K562 (cell line): ENCODE data around the gene S100A4. TPM values are rescaled to one million over a fixed set of nuclear protein-coding genes. Genes with fewer than 3 reads are reported as not detected.

Experiments used
- AFF1 ChIP-seq, 2 experiments: fragments of 450-650 bp; IDR thresholded peaks; 2 replicates each; pipeline ENCODE4 v1.6.1; 2018; ENCODE audit warnings: mild to moderate bottlenecking in 2 of 2, low read depth in 1 of 2; ENCODE audit not compliant: partially characterized antibody in 2 of 2
- AFF4 ChIP-seq: sonication (generic); formaldehyde crosslinking; IDR thresholded peaks from 2 replicates; pipeline ENCODE4 v1.8.0; 2023; ENCODE audit warnings: mild to moderate bottlenecking, missing genetic modification reagents
- BACH1 ChIP-seq: fragments of 200-800 bp; sonication (Bioruptor generic); IDR thresholded peaks from 2 replicates; pipeline ENCODE4 v1.6.1; 2016; ENCODE audit warnings: missing genetic modification characterization, missing compliant biosample characterization
- DACH1 ChIP-seq: fragments of 450-650 bp; IDR thresholded peaks from 2 replicates; pipeline ENCODE4 v1.6.1; 2018; ENCODE audit not compliant: partially characterized antibody
- DIDO1 ChIP-seq: fragments of 450-650 bp; IDR thresholded peaks from 2 replicates; pipeline ENCODE4 v1.6.1; 2016; ENCODE audit warnings: low read depth, missing biosample characterization, missing genetic modification characterization
- HDGF ChIP-seq: fragments of 450-650 bp; IDR thresholded peaks from 2 replicates; pipeline ENCODE4 v1.6.1; 2016
- JUNB ChIP-seq: fragments of 450-650 bp; formaldehyde crosslinking; conservative IDR thresholded peaks from 2 replicates; pipeline ENCODE4 v1.4.0; 2020; ENCODE audit warnings: mild to moderate bottlenecking
- LCOR ChIP-seq: sonication (generic); formaldehyde crosslinking; IDR thresholded peaks from 2 replicates; pipeline ENCODE4 v1.8.0; 2022; ENCODE audit warnings: mild to moderate bottlenecking, missing genetic modification reagents
- MYC ChIP-seq, 2 experiments: fragments of 250-450 bp in 1 of 2; sonication (Bioruptor Pico) in 1 of 2; IDR thresholded peaks; 2 replicates each; pipeline versions ENCODE4 v1.5.1 to v1.6.1; 2012 to 2021; ENCODE audit warnings: low read depth in 2 of 2, borderline replicate concordance in 1 of 2, improper control_type of control experiment in 1 of 2, low read length in 1 of 2, mild to moderate bottlenecking in 1 of 2, moderate library complexity in 1 of 2
- RCOR1 ChIP-seq, 2 experiments: IDR thresholded peaks; 2 replicates each; pipeline ENCODE4 v1.6.1; 2012; ENCODE audit warnings: low read depth in 2 of 2, low read length in 2 of 2, borderline replicate concordance in 1 of 2, improper control_type of control experiment in 1 of 2
- SETDB1 ChIP-seq: IDR thresholded peaks from one replicate; pipeline ENCODE4 v1.6.1; 2012; ENCODE audit warnings: low read length, control low read depth, inconsistent platforms
- TBL1XR1 ChIP-seq, 2 experiments: IDR thresholded peaks; 2 replicates each; pipeline ENCODE4 v1.6.1; 2012; ENCODE audit warnings: improper control_type of control experiment in 2 of 2, low read length in 2 of 2, mild to moderate bottlenecking in 1 of 2
- USF1 ChIP-seq: sonication (generic); formaldehyde crosslinking; IDR thresholded peaks from 2 replicates; pipeline ENCODE4 v1.9.0; 2022; ENCODE audit warnings: mild to moderate bottlenecking, missing genetic modification reagents
- ZBTB26 ChIP-seq: fragments of 450-650 bp; formaldehyde crosslinking; IDR thresholded peaks from 2 replicates; pipeline ENCODE4 v1.4.0; 2022; ENCODE audit warnings: missing genetic modification characterization
- ZBTB7A ChIP-seq: IDR thresholded peaks from 2 replicates; pipeline ENCODE4 v1.6.1; 2011; ENCODE audit warnings: low read depth, mild to moderate bottlenecking, low read length, moderate library complexity, borderline replicate concordance; ENCODE audit not compliant: control insufficient read depth
- polyA plus RNA-seq, 8 experiments: library from polyadenylated mRNA; depleted of rRNA in 4 of 8; stranded (reverse) in 5 of 8; unstranded in 3 of 8; fragments of >200 nt; fragmentation: Nextera tagmentation in 2 of 8; fragmentation: Illumina TruSeq in 1 of 8; extraction: Ambion mirVana in 2 of 8; extraction: Trizol in 1 of 8; gene quantifications; 2 replicates each; pipeline versions ENCODE4 v1.2.1 to v1.2.3, GENCODE V29; 2011 to 2014; ENCODE audit warnings: inconsistent platforms in 1 of 8, missing spikeins in 1 of 8
- total RNA-seq, 7 experiments: library from RNA; depleted of rRNA in 6 of 7; stranded (reverse); fragments of >200 nt in 6 of 7; fragmentation: Illumina TruSeq in 2 of 7; extraction: Trizol in 2 of 7; gene quantifications; 2 replicates each; pipeline versions ENCODE4 v1.2.1 to v1.2.3, GENCODE V29; 2011 to 2021; ENCODE audit warnings: low replicate concordance in 1 of 7

The S100A4 gene
- total and polyA plus RNA-seq, 9 of the 15 experiments (the other 6 are each of a cell fraction or from before 2014, with no cell fraction given), result 3.7 to 20.1 (median 11.2) TPM

GRCh38 chr1:153566414-153567371 lies 21.1 kb upstream of the S100A4 start (continued):
- TF ChIP-seq TBL1XR1 (IDR thresholded peaks at IDR 0.05; ENCODE audit: low read length in 2 of 2) (peak; percentile 21 to 33; a peak in 1 of 4 replicates), SETDB1 (no peak), LCOR (CRISPR knock-in tag) (peak; percentile 85), DACH1 (peak; percentile 95), DIDO1 (peak; percentile 53; the same call in 1 of the 2 replicates), ZBTB26 (peak; percentile 28; the same call in 1 of the 2 replicates), ZBTB7A (peak; percentile 77; the same call in 1 of the 2 replicates), JUNB (CRISPR knock-in tag) (peak; percentile 42; the same call in 1 of the 2 replicates), AFF1 (IDR thresholded peaks at IDR 0.05; ENCODE audit: low read depth in 1 of 2, partially characterized antibody in 2 of 2) (peak in 1 of 2 experiments; percentile 30), USF1 (CRISPR knock-in tag) (0 out of 2 replicates have a peak, but pooled peaks have one; percentile 10), HDGF (0 out of 2 replicates have a peak, but pooled peaks have one; percentile 19), AFF4 (no peak), RCOR1 (IDR thresholded peaks at IDR 0.05; ENCODE audit: borderline replicate concordance in 1 of 2, low read depth in 2 of 2, low read length in 2 of 2) (peak; percentile 16 to 85; a peak in 2 of 4 replicates), MYC (IDR thresholded peaks at IDR 0.05; ENCODE audit: low read depth, low read length) (no peak), MYC (CRISPR knock-in tag; IDR thresholded peaks at IDR 0.05; ENCODE audit: borderline replicate concordance, low read depth) (peak; percentile 50; the same call in 1 of the 2 replicates), BACH1 (tag) (peak; percentile 74; the same call in 1 of the 2 replicates)
